Endothelial cell (in vitro differentiated cells): ENCODE measurements around the gene KRT72. TPM values are rescaled to one million over a fixed set of nuclear protein-coding genes. Genes with fewer than 3 reads are reported as not detected.

Experiments
- DNase-seq: peaks from one replicate; pipeline ENCODE4 v3.0.0; 2021; ENCODE audit warnings: low spot score
- H3K27ac Mint-ChIP-seq: one replicate; pipeline ENCODE4 v1.8.0; 2021; ENCODE audit warnings: mixed read lengths, inconsistent platforms; ENCODE audit not compliant: unreplicated experiment
- H3K27me3 Mint-ChIP-seq: one replicate; pipeline ENCODE4 v1.8.0; 2021; ENCODE audit warnings: mild to moderate bottlenecking, moderate library complexity, mixed read lengths, inconsistent platforms; ENCODE audit not compliant: unreplicated experiment
- H3K36me3 Mint-ChIP-seq: one replicate; pipeline ENCODE4 v1.8.0; 2021; ENCODE audit warnings: mild to moderate bottlenecking, low read depth, mixed read lengths, inconsistent platforms; ENCODE audit not compliant: unreplicated experiment
- H3K4me1 Mint-ChIP-seq: one replicate; pipeline ENCODE4 v1.8.0; 2021; ENCODE audit warnings: mild to moderate bottlenecking, mixed read lengths, inconsistent platforms; ENCODE audit not compliant: unreplicated experiment
- H3K4me3 Mint-ChIP-seq: one replicate; pipeline ENCODE4 v1.8.0; 2021; ENCODE audit warnings: mild to moderate bottlenecking, mixed read lengths, inconsistent platforms; ENCODE audit not compliant: unreplicated experiment
- H3K9me3 Mint-ChIP-seq: one replicate; pipeline ENCODE4 v1.8.0; 2021; ENCODE audit warnings: mixed read lengths, inconsistent platforms; ENCODE audit not compliant: unreplicated experiment
- total RNA-seq: library from RNA; stranded (reverse); fragmentation: NEBNext Ultra II Directional; extraction: Animal tissue kit (Norgen Biotek cat#: 25700); gene quantifications from one replicate; pipeline ENCODE4 v1.2.1, GENCODE V29; 2021; ENCODE audit not compliant: unreplicated experiment
- TF ChIP-seq, protein P1 (sequence below): fragments of 200-600 bp; sonication (generic); IDR thresholded peaks from one replicate; pipeline ENCODE4 v1.5.0; 2021; ENCODE audit warnings: antibody characterized with exemption; ENCODE audit not compliant: unreplicated experiment

The KRT72 gene
- total RNA-seq, 1 donor from 2014 or later, result 0.28 TPM

DNA sequence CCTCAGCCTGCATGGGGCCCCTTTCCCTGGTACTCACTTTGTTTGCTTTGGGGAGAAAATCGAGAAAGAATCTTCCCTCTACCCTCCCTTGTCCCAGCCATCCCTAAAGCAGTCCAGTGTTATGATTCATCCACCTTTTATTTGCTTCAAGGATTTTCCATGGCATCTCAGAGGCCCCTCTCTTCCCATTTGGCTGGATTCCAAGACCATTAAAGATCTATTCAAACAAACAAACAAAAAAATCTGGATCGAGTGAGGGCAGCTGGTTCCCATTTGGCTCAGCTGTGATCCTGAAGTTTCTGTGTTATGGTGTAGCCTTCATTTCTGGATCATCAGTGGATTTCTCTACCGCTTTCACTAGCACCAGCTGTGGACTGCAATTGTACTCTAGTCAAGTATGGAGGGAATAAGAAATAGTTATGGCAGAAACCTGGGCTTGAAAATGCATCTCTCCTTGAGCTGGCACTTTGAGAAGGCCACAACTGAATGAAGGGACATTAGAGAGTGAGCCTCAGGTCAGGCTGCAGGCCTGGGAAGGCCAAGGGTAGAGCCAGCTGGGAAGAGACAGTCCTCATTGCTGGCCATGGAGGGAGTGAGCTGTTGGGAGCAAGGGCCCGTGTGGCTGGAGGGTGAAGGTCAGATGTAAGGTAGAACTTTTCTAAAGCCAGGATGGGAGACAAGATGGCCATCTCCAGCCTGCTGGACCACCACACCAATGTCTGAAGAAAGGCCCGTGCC lies 62.0 kb downstream of the KRT72 start:
- Mint-ChIP-seq H3K4me3 (no peak overlapping the region), H3K27ac (no peak overlapping the region), H3K36me3 (no peaks in the 10 kb centered on the region), H3K4me1 (no peaks in the 10 kb centered on the region), H3K9me3 (no peaks in the 10 kb centered on the region), H3K27me3 (no peaks in the 10 kb centered on the region)
- TF ChIP-seq, protein P1, sequence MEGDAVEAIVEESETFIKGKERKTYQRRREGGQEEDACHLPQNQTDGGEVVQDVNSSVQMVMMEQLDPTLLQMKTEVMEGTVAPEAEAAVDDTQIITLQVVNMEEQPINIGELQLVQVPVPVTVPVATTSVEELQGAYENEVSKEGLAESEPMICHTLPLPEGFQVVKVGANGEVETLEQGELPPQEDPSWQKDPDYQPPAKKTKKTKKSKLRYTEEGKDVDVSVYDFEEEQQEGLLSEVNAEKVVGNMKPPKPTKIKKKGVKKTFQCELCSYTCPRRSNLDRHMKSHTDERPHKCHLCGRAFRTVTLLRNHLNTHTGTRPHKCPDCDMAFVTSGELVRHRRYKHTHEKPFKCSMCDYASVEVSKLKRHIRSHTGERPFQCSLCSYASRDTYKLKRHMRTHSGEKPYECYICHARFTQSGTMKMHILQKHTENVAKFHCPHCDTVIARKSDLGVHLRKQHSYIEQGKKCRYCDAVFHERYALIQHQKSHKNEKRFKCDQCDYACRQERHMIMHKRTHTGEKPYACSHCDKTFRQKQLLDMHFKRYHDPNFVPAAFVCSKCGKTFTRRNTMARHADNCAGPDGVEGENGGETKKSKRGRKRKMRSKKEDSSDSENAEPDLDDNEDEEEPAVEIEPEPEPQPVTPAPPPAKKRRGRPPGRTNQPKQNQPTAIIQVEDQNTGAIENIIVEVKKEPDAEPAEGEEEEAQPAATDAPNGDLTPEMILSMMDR, result no peak
- DNase-seq, result no peak

DNA sequence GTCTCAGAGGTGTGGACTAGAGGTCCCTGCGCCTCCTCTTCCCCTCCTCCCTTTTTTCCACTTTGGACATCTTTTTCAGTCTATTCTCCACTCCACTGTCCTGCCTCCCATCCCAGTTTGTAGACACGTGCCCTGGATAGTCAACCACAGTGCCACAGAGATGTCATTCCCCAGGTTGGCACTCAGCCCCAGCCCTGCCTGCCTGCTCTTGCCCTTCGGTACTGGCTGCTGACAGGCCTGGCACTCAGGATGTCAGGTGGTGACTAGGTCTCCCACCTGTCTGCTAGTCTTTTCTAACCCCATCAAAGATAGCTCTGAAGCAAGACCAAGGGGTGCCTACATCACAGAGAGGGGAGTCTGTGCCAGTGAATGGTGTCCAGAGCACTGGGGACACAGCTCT lies 64.2 kb downstream of the KRT72 start:
- H3K27ac Mint-ChIP-seq, result no peak overlapping the region
- peaks cover 1% of the 10 kb centered on the region for H3K27me3 Mint-ChIP-seq
- no peaks in the 10 kb centered on the region for H3K4me1 Mint-ChIP-seq
- no peak for DNase-seq
- TF ChIP-seq, protein P1, result no peak
- no peaks in the 10 kb centered on the region for H3K36me3 Mint-ChIP-seq
- no peak overlapping the region for H3K4me3 Mint-ChIP-seq
- no peaks in the 10 kb centered on the region for H3K9me3 Mint-ChIP-seq

Other genes with a start within 250 kb of the KRT72 start
- gene KRT85, start 234.0 kb downstream of the KRT72 start, total RNA-seq, result not detected
- gene KRT84, start 215.8 kb downstream of the KRT72 start, total RNA-seq, result not detected
- gene KRT82, start 195.1 kb downstream of the KRT72 start, total RNA-seq, result not detected
- gene KRT75, start 167.1 kb downstream of the KRT72 start, total RNA-seq, result not detected
- not detected for gene KRT6B, start 149.3 kb downstream of the KRT72 start, total RNA-seq
- not detected for gene KRT6C, start 127.7 kb downstream of the KRT72 start, total RNA-seq
- not detected for gene KRT6A, start 108.2 kb downstream of the KRT72 start, total RNA-seq
- gene KRT5, start 81.1 kb downstream of the KRT72 start, total RNA-seq, result not detected
- gene KRT71, start 48.3 kb downstream of the KRT72 start, total RNA-seq, result not detected
- gene KRT74, start 27.6 kb downstream of the KRT72 start, total RNA-seq, result not detected
- 0.77 TPM for gene KRT73, start 17.1 kb upstream of the KRT72 start, total RNA-seq
- gene KRT2, start 50.7 kb upstream of the KRT72 start, total RNA-seq, result not detected
- not detected for gene KRT1, start 78.9 kb upstream of the KRT72 start, total RNA-seq
- gene KRT77, start 102.1 kb upstream of the KRT72 start, total RNA-seq, result not detected
- not detected for gene KRT76, start 175.9 kb upstream of the KRT72 start, total RNA-seq
- not detected for gene KRT3, start 194.7 kb upstream of the KRT72 start, total RNA-seq
- not detected for gene KRT4, start 212.7 kb upstream of the KRT72 start, total RNA-seq
- gene KRT79, start 232.8 kb upstream of the KRT72 start, total RNA-seq, result not detected
- gene KRT78, start 247.5 kb upstream of the KRT72 start, total RNA-seq, result not detected